K562 (cell line): Measurements from ENCODE around the gene CTRB1. TPM values are rescaled to one million over a fixed set of nuclear protein-coding genes. Genes with fewer than 3 reads are reported as not detected.

Experiments used
- ATF7 ChIP-seq: fragments of 450-650 bp; IDR thresholded peaks from 2 replicates; pipeline ENCODE4 v1.7.1; 2014; ENCODE audit warnings: mild to moderate bottlenecking, moderate library complexity
- DIDO1 ChIP-seq: fragments of 450-650 bp; IDR thresholded peaks from 2 replicates; pipeline ENCODE4 v1.6.1; 2016; ENCODE audit warnings: low read depth, missing biosample characterization, missing genetic modification characterization
- ELF4 ChIP-seq: fragments of 450-650 bp; formaldehyde crosslinking; IDR thresholded peaks from 2 replicates; pipeline ENCODE4 v1.4.0; 2022; ENCODE audit warnings: missing genetic modification characterization
- GABPB1 ChIP-seq: sonication (generic); formaldehyde crosslinking; IDR thresholded peaks from 2 replicates; pipeline ENCODE4 v1.8.0; 2022; ENCODE audit warnings: mild to moderate bottlenecking, missing genetic modification reagents
- MECOM ChIP-seq: fragments of 250-450 bp; sonication (Bioruptor Pico); IDR thresholded peaks from 2 replicates; pipeline ENCODE4 v1.8.0; 2022; ENCODE audit warnings: inconsistent platforms
- NELFE ChIP-seq: IDR thresholded peaks from 2 replicates; pipeline ENCODE4 v1.6.1; 2011; ENCODE audit warnings: mild to moderate bottlenecking; ENCODE audit not compliant: insufficient read depth, insufficient read length
- NEUROD1 ChIP-seq: fragments of 150-350 bp; IDR thresholded peaks from 2 replicates; pipeline ENCODE4 v1.6.1; 2014; ENCODE audit warnings: borderline replicate concordance, low read length, low read depth; ENCODE audit not compliant: partially characterized antibody
- POLR2A ChIP-seq: fragments of 450-650 bp; conservative IDR thresholded peaks from 2 replicates; pipeline ENCODE4 v1.6.1; 2016
- SMC3 ChIP-seq: conservative IDR thresholded peaks from 2 replicates; pipeline ENCODE4 v1.6.1; 2011; ENCODE audit warnings: low read depth, low read length, improper control_type of control experiment; ENCODE audit not compliant: insufficient read depth
- SP1 ChIP-seq: sonication (generic); formaldehyde crosslinking; IDR thresholded peaks from 2 replicates; pipeline ENCODE4 v1.8.1; 2022; ENCODE audit warnings: mild to moderate bottlenecking, missing genetic modification reagents
- ZNF699 ChIP-seq: fragments of 250-450 bp; sonication (Bioruptor Pico); IDR thresholded peaks from 2 replicates; pipeline ENCODE4 v1.8.0; 2021; ENCODE audit warnings: mild to moderate bottlenecking, moderate library complexity; ENCODE audit not compliant: insufficient replicate concordance
- polyA plus RNA-seq, 8 experiments: library from polyadenylated mRNA; depleted of rRNA in 4 of 8; stranded (reverse) in 5 of 8; unstranded in 3 of 8; fragments of >200 nt; fragmentation: Nextera tagmentation in 2 of 8; fragmentation: Illumina TruSeq in 1 of 8; extraction: Ambion mirVana in 2 of 8; extraction: Trizol in 1 of 8; gene quantifications; 2 replicates each; pipeline versions ENCODE4 v1.2.1 to v1.2.3, GENCODE V29; 2011 to 2014; ENCODE audit warnings: inconsistent platforms in 1 of 8, missing spikeins in 1 of 8
- total RNA-seq, 7 experiments: library from RNA; depleted of rRNA in 6 of 7; stranded (reverse); fragments of >200 nt in 6 of 7; fragmentation: Illumina TruSeq in 2 of 7; extraction: Trizol in 2 of 7; gene quantifications; 2 replicates each; pipeline versions ENCODE4 v1.2.1 to v1.2.3, GENCODE V29; 2011 to 2021; ENCODE audit warnings: low replicate concordance in 1 of 7
- TF ChIP-seq, protein P1 (sequence below): fragments of 200-600 bp; sonication (generic); IDR thresholded peaks from one replicate; pipeline ENCODE4 v1.6.1; 2012; ENCODE audit warnings: mild to moderate bottlenecking, low read depth, low read length, inconsistent platforms
- TF ChIP-seq, protein P2 (sequence below): fragments of 250-450 bp; sonication (Bioruptor Pico); IDR thresholded peaks from 2 replicates; pipeline ENCODE4 v1.4.0; 2020; ENCODE audit warnings: borderline replicate concordance
- TF ChIP-seq, protein P3 (sequence below), 2 experiments: IDR thresholded peaks; 2 replicates each; pipeline ENCODE4 v1.6.1; 2012; ENCODE audit warnings: improper control_type of control experiment in 2 of 2, low read depth in 2 of 2, low read length in 2 of 2, borderline replicate concordance in 1 of 2

CTRB1 gene
- total and polyA plus RNA-seq, 9 of the 15 experiments (the other 6 are each of a cell fraction or from before 2014, with no cell fraction given), result 2.3 TPM; not detected in 8

DNA sequence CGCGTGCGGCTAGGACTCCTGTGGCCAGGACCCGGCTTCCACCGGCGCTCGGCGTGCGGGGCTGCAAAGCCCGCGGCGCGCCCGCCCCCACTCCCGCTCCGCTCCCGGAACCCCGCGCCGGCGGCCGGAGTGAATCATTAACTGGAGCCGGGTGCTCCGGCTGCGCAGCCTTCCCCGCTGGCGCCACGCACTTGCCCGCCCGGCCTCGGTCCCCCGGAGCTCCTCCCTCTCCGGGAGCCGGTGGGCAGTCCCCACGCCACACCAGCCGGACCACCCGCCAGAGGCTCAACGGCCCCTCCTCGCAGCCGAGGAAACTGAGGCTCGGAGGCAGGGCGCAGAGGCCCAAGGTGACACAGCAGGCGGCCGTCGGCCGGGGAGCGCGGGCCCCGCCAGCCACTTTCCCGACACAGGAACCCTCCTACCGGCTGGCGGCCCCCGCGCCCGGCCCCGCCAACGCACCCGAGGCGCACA is 32.1 kb downstream of the CTRB1 start (continued):
- TF ChIP-seq MECOM (CRISPR knock-in tag) (no peak), GABPB1 (CRISPR knock-in tag) (0 out of 2 replicates have a peak, but pooled peaks have one; percentile 32), NELFE (no peak), ATF7 (0 out of 2 replicates have a peak, but pooled peaks have one; percentile 18), ZNF699 (CRISPR knock-in tag) (no peak), SP1 (CRISPR knock-in tag) (no peak), ELF4 (CRISPR knock-in tag) (no peak), NEUROD1 (no peak), DIDO1 (tag) (no peak), SMC3 (no peak), POLR2A (no peak; the same call in 1 of the 2 replicates)
- TF ChIP-seq, protein P1, sequence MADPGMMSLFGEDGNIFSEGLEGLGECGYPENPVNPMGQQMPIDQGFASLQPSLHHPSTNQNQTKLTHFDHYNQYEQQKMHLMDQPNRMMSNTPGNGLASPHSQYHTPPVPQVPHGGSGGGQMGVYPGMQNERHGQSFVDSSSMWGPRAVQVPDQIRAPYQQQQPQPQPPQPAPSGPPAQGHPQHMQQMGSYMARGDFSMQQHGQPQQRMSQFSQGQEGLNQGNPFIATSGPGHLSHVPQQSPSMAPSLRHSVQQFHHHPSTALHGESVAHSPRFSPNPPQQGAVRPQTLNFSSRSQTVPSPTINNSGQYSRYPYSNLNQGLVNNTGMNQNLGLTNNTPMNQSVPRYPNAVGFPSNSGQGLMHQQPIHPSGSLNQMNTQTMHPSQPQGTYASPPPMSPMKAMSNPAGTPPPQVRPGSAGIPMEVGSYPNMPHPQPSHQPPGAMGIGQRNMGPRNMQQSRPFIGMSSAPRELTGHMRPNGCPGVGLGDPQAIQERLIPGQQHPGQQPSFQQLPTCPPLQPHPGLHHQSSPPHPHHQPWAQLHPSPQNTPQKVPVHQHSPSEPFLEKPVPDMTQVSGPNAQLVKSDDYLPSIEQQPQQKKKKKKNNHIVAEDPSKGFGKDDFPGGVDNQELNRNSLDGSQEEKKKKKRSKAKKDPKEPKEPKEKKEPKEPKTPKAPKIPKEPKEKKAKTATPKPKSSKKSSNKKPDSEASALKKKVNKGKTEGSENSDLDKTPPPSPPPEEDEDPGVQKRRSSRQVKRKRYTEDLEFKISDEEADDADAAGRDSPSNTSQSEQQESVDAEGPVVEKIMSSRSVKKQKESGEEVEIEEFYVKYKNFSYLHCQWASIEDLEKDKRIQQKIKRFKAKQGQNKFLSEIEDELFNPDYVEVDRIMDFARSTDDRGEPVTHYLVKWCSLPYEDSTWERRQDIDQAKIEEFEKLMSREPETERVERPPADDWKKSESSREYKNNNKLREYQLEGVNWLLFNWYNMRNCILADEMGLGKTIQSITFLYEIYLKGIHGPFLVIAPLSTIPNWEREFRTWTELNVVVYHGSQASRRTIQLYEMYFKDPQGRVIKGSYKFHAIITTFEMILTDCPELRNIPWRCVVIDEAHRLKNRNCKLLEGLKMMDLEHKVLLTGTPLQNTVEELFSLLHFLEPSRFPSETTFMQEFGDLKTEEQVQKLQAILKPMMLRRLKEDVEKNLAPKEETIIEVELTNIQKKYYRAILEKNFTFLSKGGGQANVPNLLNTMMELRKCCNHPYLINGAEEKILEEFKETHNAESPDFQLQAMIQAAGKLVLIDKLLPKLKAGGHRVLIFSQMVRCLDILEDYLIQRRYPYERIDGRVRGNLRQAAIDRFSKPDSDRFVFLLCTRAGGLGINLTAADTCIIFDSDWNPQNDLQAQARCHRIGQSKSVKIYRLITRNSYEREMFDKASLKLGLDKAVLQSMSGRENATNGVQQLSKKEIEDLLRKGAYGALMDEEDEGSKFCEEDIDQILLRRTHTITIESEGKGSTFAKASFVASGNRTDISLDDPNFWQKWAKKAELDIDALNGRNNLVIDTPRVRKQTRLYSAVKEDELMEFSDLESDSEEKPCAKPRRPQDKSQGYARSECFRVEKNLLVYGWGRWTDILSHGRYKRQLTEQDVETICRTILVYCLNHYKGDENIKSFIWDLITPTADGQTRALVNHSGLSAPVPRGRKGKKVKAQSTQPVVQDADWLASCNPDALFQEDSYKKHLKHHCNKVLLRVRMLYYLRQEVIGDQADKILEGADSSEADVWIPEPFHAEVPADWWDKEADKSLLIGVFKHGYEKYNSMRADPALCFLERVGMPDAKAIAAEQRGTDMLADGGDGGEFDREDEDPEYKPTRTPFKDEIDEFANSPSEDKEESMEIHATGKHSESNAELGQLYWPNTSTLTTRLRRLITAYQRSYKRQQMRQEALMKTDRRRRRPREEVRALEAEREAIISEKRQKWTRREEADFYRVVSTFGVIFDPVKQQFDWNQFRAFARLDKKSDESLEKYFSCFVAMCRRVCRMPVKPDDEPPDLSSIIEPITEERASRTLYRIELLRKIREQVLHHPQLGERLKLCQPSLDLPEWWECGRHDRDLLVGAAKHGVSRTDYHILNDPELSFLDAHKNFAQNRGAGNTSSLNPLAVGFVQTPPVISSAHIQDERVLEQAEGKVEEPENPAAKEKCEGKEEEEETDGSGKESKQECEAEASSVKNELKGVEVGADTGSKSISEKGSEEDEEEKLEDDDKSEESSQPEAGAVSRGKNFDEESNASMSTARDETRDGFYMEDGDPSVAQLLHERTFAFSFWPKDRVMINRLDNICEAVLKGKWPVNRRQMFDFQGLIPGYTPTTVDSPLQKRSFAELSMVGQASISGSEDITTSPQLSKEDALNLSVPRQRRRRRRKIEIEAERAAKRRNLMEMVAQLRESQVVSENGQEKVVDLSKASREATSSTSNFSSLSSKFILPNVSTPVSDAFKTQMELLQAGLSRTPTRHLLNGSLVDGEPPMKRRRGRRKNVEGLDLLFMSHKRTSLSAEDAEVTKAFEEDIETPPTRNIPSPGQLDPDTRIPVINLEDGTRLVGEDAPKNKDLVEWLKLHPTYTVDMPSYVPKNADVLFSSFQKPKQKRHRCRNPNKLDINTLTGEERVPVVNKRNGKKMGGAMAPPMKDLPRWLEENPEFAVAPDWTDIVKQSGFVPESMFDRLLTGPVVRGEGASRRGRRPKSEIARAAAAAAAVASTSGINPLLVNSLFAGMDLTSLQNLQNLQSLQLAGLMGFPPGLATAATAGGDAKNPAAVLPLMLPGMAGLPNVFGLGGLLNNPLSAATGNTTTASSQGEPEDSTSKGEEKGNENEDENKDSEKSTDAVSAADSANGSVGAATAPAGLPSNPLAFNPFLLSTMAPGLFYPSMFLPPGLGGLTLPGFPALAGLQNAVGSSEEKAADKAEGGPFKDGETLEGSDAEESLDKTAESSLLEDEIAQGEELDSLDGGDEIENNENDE, result no peak
- TF ChIP-seq, protein P2, sequence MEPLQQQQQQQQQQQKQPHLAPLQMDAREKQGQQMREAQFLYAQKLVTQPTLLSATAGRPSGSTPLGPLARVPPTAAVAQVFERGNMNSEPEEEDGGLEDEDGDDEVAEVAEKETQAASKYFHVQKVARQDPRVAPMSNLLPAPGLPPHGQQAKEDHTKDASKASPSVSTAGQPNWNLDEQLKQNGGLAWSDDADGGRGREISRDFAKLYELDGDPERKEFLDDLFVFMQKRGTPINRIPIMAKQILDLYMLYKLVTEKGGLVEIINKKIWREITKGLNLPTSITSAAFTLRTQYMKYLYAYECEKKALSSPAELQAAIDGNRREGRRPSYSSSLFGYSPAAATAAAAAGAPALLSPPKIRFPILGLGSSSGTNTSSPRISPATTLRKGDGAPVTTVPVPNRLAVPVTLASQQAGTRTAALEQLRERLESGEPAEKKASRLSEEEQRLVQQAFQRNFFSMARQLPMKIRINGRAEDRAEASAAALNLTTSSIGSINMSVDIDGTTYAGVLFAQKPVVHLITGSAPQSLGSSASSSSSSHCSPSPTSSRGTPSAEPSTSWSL (CRISPR knock-in tag), result no peak
- TF ChIP-seq, protein P3, sequence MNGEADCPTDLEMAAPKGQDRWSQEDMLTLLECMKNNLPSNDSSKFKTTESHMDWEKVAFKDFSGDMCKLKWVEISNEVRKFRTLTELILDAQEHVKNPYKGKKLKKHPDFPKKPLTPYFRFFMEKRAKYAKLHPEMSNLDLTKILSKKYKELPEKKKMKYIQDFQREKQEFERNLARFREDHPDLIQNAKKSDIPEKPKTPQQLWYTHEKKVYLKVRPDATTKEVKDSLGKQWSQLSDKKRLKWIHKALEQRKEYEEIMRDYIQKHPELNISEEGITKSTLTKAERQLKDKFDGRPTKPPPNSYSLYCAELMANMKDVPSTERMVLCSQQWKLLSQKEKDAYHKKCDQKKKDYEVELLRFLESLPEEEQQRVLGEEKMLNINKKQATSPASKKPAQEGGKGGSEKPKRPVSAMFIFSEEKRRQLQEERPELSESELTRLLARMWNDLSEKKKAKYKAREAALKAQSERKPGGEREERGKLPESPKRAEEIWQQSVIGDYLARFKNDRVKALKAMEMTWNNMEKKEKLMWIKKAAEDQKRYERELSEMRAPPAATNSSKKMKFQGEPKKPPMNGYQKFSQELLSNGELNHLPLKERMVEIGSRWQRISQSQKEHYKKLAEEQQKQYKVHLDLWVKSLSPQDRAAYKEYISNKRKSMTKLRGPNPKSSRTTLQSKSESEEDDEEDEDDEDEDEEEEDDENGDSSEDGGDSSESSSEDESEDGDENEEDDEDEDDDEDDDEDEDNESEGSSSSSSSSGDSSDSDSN (IDR thresholded peaks at IDR 0.05; ENCODE audit: borderline replicate concordance in 1 of 2, low read depth in 2 of 2, low read length in 2 of 2), result peak; percentile 45 to 51; a peak in 1 of 4 replicates
